NCI-H460 (cell line): Measurements from ENCODE around the gene ELAVL1. TPM values are rescaled to one million over a fixed set of nuclear protein-coding genes. Genes with fewer than 3 reads are reported as not detected.
A peak's percentile ranks its signal among the peaks of the same experiment; 100 is the strongest.
"Not testable (repeated sequence)": the region's sequence is repeated elsewhere in the genome, so short reads cannot be mapped to it uniquely, and the experiment has no call there.

Experiments used
- DNase-seq: peaks from one replicate; pipeline ENCODE4 v3.0.0-alpha.2; 2016; ENCODE audit warnings: low read depth; ENCODE audit errors: extremely low read depth
- total RNA-seq: library from RNA; depleted of rRNA; stranded (reverse); fragments of >200 nt; shearing (Covaris generic); gene quantifications from 2 replicates; pipeline ENCODE4 v1.2.3, GENCODE V29; 2014

Gene ELAVL1
- total RNA-seq, 1 experiment from 2014 or later: 29.3 TPM

GRCh38 chr19:7943444-7944176, 61.8 kb downstream of the ELAVL1 start, which contains the start of gene TIMM44:
Gene TIMM44, minus strand, starts transcription at chr19:7943666. Its CDS starts 15 bp downstream, at chr19:7943651.
- DNase-seq: peak; percentile 99

- no peak for DNase-seq
Observed at GRCh38 chr19:7942981-7943443, 62.4 kb downstream of the ELAVL1 start.

- DNase-seq: no peak
Observed at GRCh38 chr19:7941895-7942596, 63.4 kb downstream of the ELAVL1 start.

- no peak for DNase-seq
Observed at GRCh38 chr19:7940841-7941240, 64.6 kb downstream of the ELAVL1 start.

- no peak for DNase-seq
Observed at GRCh38 chr19:7934766-7935165, 70.7 kb downstream of the ELAVL1 start.

GRCh38 chr19:7933828-7934725, 71.4 kb downstream of the ELAVL1 start:
- no peak for DNase-seq

- no peak for DNase-seq
Observed at GRCh38 chr19:7933411-7933810, 72.0 kb downstream of the ELAVL1 start.

GRCh38 chr19:7932930-7933300, 72.5 kb downstream of the ELAVL1 start:
- DNase-seq: no peak

GRCh38 chr19:7932276-7932929, 73.0 kb downstream of the ELAVL1 start:
- DNase-seq: no peak

GRCh38 chr19:7931221-7932061, 74.0 kb downstream of the ELAVL1 start:
- no peak for DNase-seq

GRCh38 chr19:7930765-7931164, 74.7 kb downstream of the ELAVL1 start:
- DNase-seq: no peak

- not testable (repeated sequence) for DNase-seq
Observed at GRCh38 chr19:7930030-7930429, 75.4 kb downstream of the ELAVL1 start.

- no peak for DNase-seq
Observed at GRCh38 chr19:7928741-7929701, 76.4 kb downstream of the ELAVL1 start.

- no peak for DNase-seq
Observed at GRCh38 chr19:7928334-7928706, 77.1 kb downstream of the ELAVL1 start.

- DNase-seq: no peak
Observed at GRCh38 chr19:7927605-7928333, 77.7 kb downstream of the ELAVL1 start.

GRCh38 chr19:7926727-7927604, 78.5 kb downstream of the ELAVL1 start:
- no peak for DNase-seq
